ENCODE results near the gene GRIK1.

DNA sequence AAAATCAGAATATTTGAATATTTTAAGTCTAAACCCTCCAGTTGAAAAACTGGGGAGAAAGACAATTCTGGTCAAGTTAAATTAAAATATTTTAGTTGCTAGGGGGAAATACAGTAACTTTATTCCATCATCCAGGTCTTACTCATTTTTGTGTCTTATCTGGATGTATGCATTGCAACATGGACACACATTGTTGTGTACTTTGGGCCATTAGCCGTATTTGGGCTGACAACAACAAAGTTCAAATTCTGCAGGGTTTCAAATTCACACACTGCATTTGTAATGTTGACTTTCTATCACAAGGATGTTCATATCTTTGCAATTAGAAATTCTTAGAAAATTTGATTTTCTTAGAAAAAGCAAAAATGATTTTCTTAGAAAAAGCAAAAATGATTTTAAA lies 391.8 kb downstream of the GRIK1 start:
- no peak for TF ChIP-seq EZH2 (IDR thresholded peaks at IDR 0.05; ENCODE audit: borderline replicate concordance, low read length)
- TF ChIP-seq, protein P1, sequence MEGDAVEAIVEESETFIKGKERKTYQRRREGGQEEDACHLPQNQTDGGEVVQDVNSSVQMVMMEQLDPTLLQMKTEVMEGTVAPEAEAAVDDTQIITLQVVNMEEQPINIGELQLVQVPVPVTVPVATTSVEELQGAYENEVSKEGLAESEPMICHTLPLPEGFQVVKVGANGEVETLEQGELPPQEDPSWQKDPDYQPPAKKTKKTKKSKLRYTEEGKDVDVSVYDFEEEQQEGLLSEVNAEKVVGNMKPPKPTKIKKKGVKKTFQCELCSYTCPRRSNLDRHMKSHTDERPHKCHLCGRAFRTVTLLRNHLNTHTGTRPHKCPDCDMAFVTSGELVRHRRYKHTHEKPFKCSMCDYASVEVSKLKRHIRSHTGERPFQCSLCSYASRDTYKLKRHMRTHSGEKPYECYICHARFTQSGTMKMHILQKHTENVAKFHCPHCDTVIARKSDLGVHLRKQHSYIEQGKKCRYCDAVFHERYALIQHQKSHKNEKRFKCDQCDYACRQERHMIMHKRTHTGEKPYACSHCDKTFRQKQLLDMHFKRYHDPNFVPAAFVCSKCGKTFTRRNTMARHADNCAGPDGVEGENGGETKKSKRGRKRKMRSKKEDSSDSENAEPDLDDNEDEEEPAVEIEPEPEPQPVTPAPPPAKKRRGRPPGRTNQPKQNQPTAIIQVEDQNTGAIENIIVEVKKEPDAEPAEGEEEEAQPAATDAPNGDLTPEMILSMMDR (IDR thresholded peaks at IDR 0.05; ENCODE audit: low read length): no peak
